Body of pancreas (tissue), 4 donors: ENCODE results near the gene DNM3.

ENCODE experiments used
- CTCF ChIP-seq, 7 experiments: fragments of 450-650 bp in 4 of 7; fragments of 200-600 bp in 3 of 7; sonication (generic) in 3 of 7; IDR thresholded peaks; one replicate each; pipeline ENCODE4 v1.5.1; 2016 to 2019; ENCODE audit warnings: antibody characterized with exemption in 7 of 7
- POLR2A ChIP-seq, 3 donors: fragments of 450-650 bp; IDR thresholded peaks; one replicate each; pipeline ENCODE4 v1.6.1; 2016; ENCODE audit warnings: antibody characterized with exemption in 3 of 3, mild to moderate bottlenecking in 2 of 3

- TF ChIP-seq POLR2A (IDR thresholded peaks at IDR 0.05) (no peak), CTCF (IDR thresholded peaks at IDR 0.05) (no peak)
These were observed 301.0 kb downstream of the DNM3 start for GRCh38 chr1:172142324-172142723.
